HEK293T (cell line): ENCODE measurements around the gene TM9SF4.

Experiments used
- CTCF ChIA-PET: fragments of 350-600 bp; formaldehyde crosslinking; extraction: SDS; loops from one replicate; lab custom pipeline; 2021; ENCODE audit warnings: antibody characterized with exemption, inconsistent platforms; lab: Yijun Ruan, JAX
- POLR2A ChIA-PET: fragments of 350-600 bp; formaldehyde crosslinking; extraction: SDS; loops from one replicate; lab custom pipeline; 2020; ENCODE audit warnings: antibody characterized with exemption, inconsistent platforms; lab: Yijun Ruan, JAX
- DNase-seq: peaks from one replicate; pipeline ENCODE4 v3.0.0; 2012; ENCODE audit warnings: mixed read lengths; ENCODE audit errors: extremely low spot score
- ARNT ChIP-seq: fragments of 450-650 bp; IDR thresholded peaks from 2 replicates; pipeline ENCODE4 v1.6.1; 2017; ENCODE audit warnings: mild to moderate bottlenecking
- BHLHE40 ChIP-seq: fragments of 450-650 bp; IDR thresholded peaks from 2 replicates; pipeline ENCODE4 v1.6.1; 2016; ENCODE audit warnings: mild to moderate bottlenecking, moderate library complexity, borderline replicate concordance
- CTBP1 ChIP-seq: fragments of 450-650 bp; IDR thresholded peaks from 2 replicates; pipeline ENCODE4 v1.6.1; 2016; ENCODE audit warnings: borderline replicate concordance
- ELF4 ChIP-seq: fragments of 450-650 bp; IDR thresholded peaks from 2 replicates; pipeline ENCODE4 v1.6.1; 2017; ENCODE audit warnings: antibody characterized with exemption
- FOXA1 ChIP-seq: fragments of 450-650 bp; IDR thresholded peaks from 2 replicates; pipeline ENCODE4 v1.6.1; 2016; ENCODE audit warnings: mild to moderate bottlenecking
- FOXK2 ChIP-seq: fragments of 450-650 bp; IDR thresholded peaks from 2 replicates; pipeline ENCODE4 v1.6.1; 2016; ENCODE audit warnings: mild to moderate bottlenecking
- FOXM1 ChIP-seq: fragments of 450-650 bp; IDR thresholded peaks from 2 replicates; pipeline ENCODE4 v1.6.1; 2017; ENCODE audit warnings: mild to moderate bottlenecking, borderline replicate concordance
- HDGF ChIP-seq: fragments of 450-650 bp; IDR thresholded peaks from 2 replicates; pipeline ENCODE4 v1.6.1; 2017; ENCODE audit warnings: antibody characterized with exemption, borderline replicate concordance
- L3MBTL2 ChIP-seq: fragments of 450-650 bp; conservative IDR thresholded peaks from 2 replicates; pipeline ENCODE4 v1.6.1; 2016; ENCODE audit warnings: mild to moderate bottlenecking
- LEF1 ChIP-seq: fragments of 450-650 bp; IDR thresholded peaks from 2 replicates; pipeline ENCODE4 v1.6.1; 2017; ENCODE audit warnings: mild to moderate bottlenecking, borderline replicate concordance
- NFRKB ChIP-seq: fragments of 450-650 bp; IDR thresholded peaks from 2 replicates; pipeline ENCODE4 v1.6.1; 2016; ENCODE audit warnings: mild to moderate bottlenecking, moderate library complexity
- PKNOX1 ChIP-seq: fragments of 450-650 bp; IDR thresholded peaks from 2 replicates; pipeline ENCODE4 v1.6.1; 2016
- SP1 ChIP-seq: fragments of 450-650 bp; IDR thresholded peaks from 2 replicates; pipeline ENCODE4 v1.6.1; 2017
- SUZ12 ChIP-seq: fragments of 450-650 bp; IDR thresholded peaks from 2 replicates; pipeline ENCODE4 v1.6.1; 2016; ENCODE audit warnings: mild to moderate bottlenecking
- TARDBP ChIP-seq: fragments of 450-650 bp; IDR thresholded peaks from 2 replicates; pipeline ENCODE4 v1.6.1; 2016
- ZNF384 ChIP-seq: fragments of 450-650 bp; IDR thresholded peaks from 2 replicates; pipeline ENCODE4 v1.6.1; 2016

The TM9SF4 gene

GRCh38 chr20:32138921-32139320 lies 29.4 kb downstream of the TM9SF4 start:
- TF ChIP-seq SUZ12: no peak
- TF ChIP-seq ELF4: no peak
- no peak for TF ChIP-seq FOXK2
- no peak for TF ChIP-seq LEF1
- no peak for TF ChIP-seq ZNF384
- no peak for TF ChIP-seq BHLHE40
- TF ChIP-seq L3MBTL2: no peak
- TF ChIP-seq HDGF: no peak
- TF ChIP-seq PKNOX1: no peak
- POLR2A ChIA-PET: no interaction called here
- DNase-seq: no peak
- CTCF ChIA-PET: interaction anchor here (0.6 kb wide), 1 partner anchor 82 kb away, joined by 5 read pairs; no protein-coding TSS in a partner anchor

- CTCF ChIA-PET: no interaction called here
- TF ChIP-seq PKNOX1 (no peak), NFRKB (no peak), FOXA1 (no peak), HDGF (no peak), SUZ12 (no peak), ELF4 (no peak), SP1 (no peak), LEF1 (no peak), TARDBP (no peak), CTBP1 (no peak), FOXK2 (no peak), FOXM1 (no peak), L3MBTL2 (no peak), ZNF384 (no peak), ARNT (no peak), BHLHE40 (no peak)
- DNase-seq: no peak
- POLR2A ChIA-PET: no interaction called here
Observed at GRCh38 chr20:32139947-32140346, 30.4 kb downstream of the TM9SF4 start.

- POLR2A ChIA-PET: no interaction called here
- CTCF ChIA-PET: no interaction called here
- DNase-seq: no peak
- TF ChIP-seq TARDBP: no peak
- no peak for TF ChIP-seq L3MBTL2
- TF ChIP-seq NFRKB: no peak
- TF ChIP-seq FOXM1: no peak
- TF ChIP-seq ELF4: no peak
- TF ChIP-seq CTBP1: no peak
- no peak for TF ChIP-seq FOXK2
- no peak for TF ChIP-seq PKNOX1
- TF ChIP-seq SP1: no peak
- TF ChIP-seq FOXA1: no peak
- no peak for TF ChIP-seq ZNF384
- no peak for TF ChIP-seq ARNT
- no peak for TF ChIP-seq LEF1
- TF ChIP-seq BHLHE40: no peak
- no peak for TF ChIP-seq HDGF
Observed at GRCh38 chr20:32140603-32141002, 31.1 kb downstream of the TM9SF4 start.

- POLR2A ChIA-PET: no interaction called here
- CTCF ChIA-PET: interaction anchor here (0.6 kb wide), 1 partner anchor 233 kb away, joined by 3 read pairs; no protein-coding TSS in a partner anchor
- no peak for TF ChIP-seq FOXM1
- TF ChIP-seq ZNF384: no peak
- no peak for TF ChIP-seq TARDBP
- no peak for TF ChIP-seq NFRKB
- no peak for TF ChIP-seq BHLHE40
- no peak for DNase-seq
Observed at GRCh38 chr20:32141465-32141980, 32.0 kb downstream of the TM9SF4 start.

GRCh38 chr20:32142088-32142487 lies 32.6 kb downstream of the TM9SF4 start:
- CTCF ChIA-PET: interaction anchor here (0.6 kb wide), 1 partner anchor 232 kb away, joined by 3 read pairs; no protein-coding TSS in a partner anchor
- POLR2A ChIA-PET: no interaction called here
- no peak for TF ChIP-seq SUZ12
- TF ChIP-seq LEF1: no peak
- TF ChIP-seq FOXA1: no peak
- no peak for TF ChIP-seq PKNOX1
- TF ChIP-seq SP1: no peak
- no peak for TF ChIP-seq L3MBTL2
- TF ChIP-seq FOXK2: no peak
- TF ChIP-seq FOXM1: no peak
- no peak for TF ChIP-seq ELF4
- no peak for TF ChIP-seq ARNT
- TF ChIP-seq NFRKB: no peak
- TF ChIP-seq BHLHE40: no peak
- TF ChIP-seq ZNF384: no peak
- no peak for TF ChIP-seq HDGF
- no peak for TF ChIP-seq TARDBP
- no peak for TF ChIP-seq CTBP1
- no peak for DNase-seq

GRCh38 chr20:32142991-32143390 lies 33.5 kb downstream of the TM9SF4 start:
- no peak for TF ChIP-seq FOXA1
- no peak for TF ChIP-seq L3MBTL2
- TF ChIP-seq ARNT: no peak
- no peak for TF ChIP-seq LEF1
- no peak for TF ChIP-seq ELF4
- TF ChIP-seq ZNF384: no peak
- no peak for TF ChIP-seq HDGF
- no peak for TF ChIP-seq TARDBP
- TF ChIP-seq SUZ12: no peak
- TF ChIP-seq BHLHE40: no peak
- no peak for TF ChIP-seq SP1
- no peak for TF ChIP-seq PKNOX1
- no peak for TF ChIP-seq CTBP1
- no peak for TF ChIP-seq FOXM1
- TF ChIP-seq FOXK2: no peak
- no peak for TF ChIP-seq NFRKB
- ChIA-PET CTCF (no interaction called here), POLR2A (interaction anchor here (0.7 to 1.4 kb wide), 2 partner anchors 9 to 91 kb away, joined by 3 read pairs; no protein-coding TSS in a partner anchor)
- DNase-seq: no peak
